ENCODE measurements around the gene NR6A1.

NR6A1 gene

DNA sequence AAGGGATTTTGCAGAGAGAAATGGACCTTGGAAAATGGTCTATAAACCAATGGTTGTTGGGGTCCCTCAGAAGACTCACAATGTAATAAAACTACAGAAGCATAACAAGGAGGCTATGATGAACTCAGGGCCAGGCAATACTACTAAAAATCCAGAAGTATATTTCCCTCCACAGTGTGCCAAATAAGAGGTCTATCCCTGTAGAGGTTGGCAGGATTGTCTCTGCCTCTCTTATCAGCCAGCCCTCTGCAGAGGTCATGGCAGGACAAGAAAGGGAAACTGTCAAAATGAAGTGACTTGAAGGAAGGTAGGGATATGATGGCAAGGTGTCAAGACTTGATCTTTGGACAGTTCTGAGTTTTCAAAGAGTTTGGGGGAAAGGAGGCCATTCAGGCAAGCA, 148.2 kb downstream of the NR6A1 start:
- Histone ChIP-seq H3K27me3 (ENCODE audit: insufficient read depth, poor library complexity, severe bottlenecking) (no peaks in the 10 kb centered on the region), H3K27ac (replicated peaks) (no peak overlapping the region), H3K4me3 (replicated peaks; ENCODE audit: insufficient read depth, low read length) (no peak overlapping the region)
- no peak for DNase-seq (ENCODE audit: low read depth in 1 of 2, low spot score in 1 of 2)
- no peak for TF ChIP-seq POLR2AphosphoS5 (IDR thresholded peaks at IDR 0.05; ENCODE audit: low read depth)
- TF ChIP-seq SPI1 (IDR thresholded peaks at IDR 0.05; ENCODE audit: borderline replicate concordance, low read depth), result no peak
- TF ChIP-seq GABPA (IDR thresholded peaks at IDR 0.05; ENCODE audit: low read depth), result no peak
- TF ChIP-seq REST (IDR thresholded peaks at IDR 0.05; ENCODE audit: insufficient replicate concordance, low read depth), result no peak
- no peak for TF ChIP-seq CTCF (IDR thresholded peaks at IDR 0.05; ENCODE audit: insufficient read depth, low read length)

GRCh38 chr9:124621371-124622328, 149.5 kb downstream of the NR6A1 start:
- Histone ChIP-seq H3K27me3 (ENCODE audit: insufficient read depth, poor library complexity, severe bottlenecking) (no peaks in the 10 kb centered on the region), H3K4me3 (replicated peaks; ENCODE audit: insufficient read depth, low read length) (no peak overlapping the region), H3K27ac (replicated peaks) (no peak overlapping the region)
- no peak for TF ChIP-seq SPI1 (IDR thresholded peaks at IDR 0.05; ENCODE audit: borderline replicate concordance, low read depth)
- TF ChIP-seq POLR2AphosphoS5 (IDR thresholded peaks at IDR 0.05; ENCODE audit: low read depth), result no peak
- TF ChIP-seq CTCF (IDR thresholded peaks at IDR 0.05; ENCODE audit: insufficient read depth, low read length), result no peak
- no peak for TF ChIP-seq REST (IDR thresholded peaks at IDR 0.05; ENCODE audit: insufficient replicate concordance, low read depth)
- no peak for TF ChIP-seq GABPA (IDR thresholded peaks at IDR 0.05; ENCODE audit: low read depth)
- no peak for DNase-seq (ENCODE audit: low read depth in 1 of 2, low spot score in 1 of 2)

- TF ChIP-seq GABPA (IDR thresholded peaks at IDR 0.05; ENCODE audit: low read depth), result no peak
- no peak for TF ChIP-seq CTCF (IDR thresholded peaks at IDR 0.05; ENCODE audit: insufficient read depth, low read length)
- no peak for TF ChIP-seq SPI1 (IDR thresholded peaks at IDR 0.05; ENCODE audit: borderline replicate concordance, low read depth)
- no peak for TF ChIP-seq REST (IDR thresholded peaks at IDR 0.05; ENCODE audit: insufficient replicate concordance, low read depth)
- no peak for TF ChIP-seq POLR2AphosphoS5 (IDR thresholded peaks at IDR 0.05; ENCODE audit: low read depth)
These were observed 152.6 kb downstream of the NR6A1 start for GRCh38 chr9:124618476-124618875.

More at GRCh38 chr9:124618476-124618875, 152.6 kb downstream of the NR6A1 start:
- H3K4me3 ChIP-seq (replicated peaks; ENCODE audit: insufficient read depth, low read length), result no peak overlapping the region
- H3K27ac ChIP-seq (replicated peaks), result no peak overlapping the region
- DNase-seq (ENCODE audit: low read depth in 1 of 2, low spot score in 1 of 2), result no peak
- H3K27me3 ChIP-seq (ENCODE audit: insufficient read depth, poor library complexity, severe bottlenecking), result no peaks in the 10 kb centered on the region

Data from HL-60 (cell line).